ENCODE data around the gene TDRD5. TPM values are rescaled to one million over a fixed set of nuclear protein-coding genes. Genes with fewer than 3 reads are reported as not detected.

The TDRD5 gene
- total RNA-seq, 1 experiment from 2014 or later: 0.25 TPM

GRCh38 chr1:179612361-179612760, 20.7 kb downstream of the TDRD5 start (continued):
- no peak for TF ChIP-seq REST (IDR thresholded peaks at IDR 0.05; ENCODE audit: low read depth)
- TF ChIP-seq CBX3 (IDR thresholded peaks at IDR 0.05; ENCODE audit: low read depth): no peak
- no peak for TF ChIP-seq POLR2AphosphoS5 (IDR thresholded peaks at IDR 0.05; ENCODE audit: low read depth, low read length)

- H3K27me3 ChIP-seq (ENCODE audit: insufficient read depth, low read length): no peaks in the 10 kb centered on the region
- no TSS peak for BruUV-seq (replicated peaks)
- no peaks in the 10 kb centered on the region for H3K79me2 ChIP-seq (ENCODE audit: insufficient read depth, low read length)
- H3K9ac ChIP-seq (ENCODE audit: low read length): no peak overlapping the region
- H3K4me1 ChIP-seq (ENCODE audit: control insufficient read depth in 1 of 2, insufficient read depth in 2 of 2, low read length in 2 of 2): no peaks in the 10 kb centered on the region
- no peaks in the 10 kb centered on the region for H3K9me3 ChIP-seq (ENCODE audit: control insufficient read depth in 1 of 2, insufficient read depth in 1 of 2, low read depth in 1 of 2, low read length in 2 of 2)
- DNase-seq (ENCODE audit: low read depth, low spot score) (no peak), ATAC-seq (no peak)
- H3K9me2 ChIP-seq (ENCODE audit: insufficient read depth): no peaks in the 10 kb centered on the region
- ChIA-PET POLR2A (no interaction called here), CTCF (no interaction called here), RAD21 (ENCODE audit: low non-redundant PET in 1 of 2, low total read pairs in 2 of 2, uncharacterized antibody in 2 of 2, unreplicated experiment in 2 of 2) (no interaction called here)
- H4K20me1 ChIP-seq (ENCODE audit: insufficient read depth): no peaks in the 10 kb centered on the region
- H2AFZ ChIP-seq (ENCODE audit: low read depth, low read length, poor library complexity, severe bottlenecking): no peak overlapping the region
- no peak for TF ChIP-seq FOSL1 (IDR thresholded peaks at IDR 0.05; ENCODE audit: low read depth)
- no peak for TF ChIP-seq ZFX (IDR thresholded peaks at IDR 0.05)
- TF ChIP-seq ELF1 (IDR thresholded peaks at IDR 0.05; ENCODE audit: borderline replicate concordance, low read depth): no peak
- TF ChIP-seq ZNF274 (IDR thresholded peaks at IDR 0.05; ENCODE audit: low read depth, low read length): no peak
- TF ChIP-seq POLR2A (IDR thresholded peaks at IDR 0.05; ENCODE audit: borderline replicate concordance, extremely low read depth, insufficient read depth, insufficient read length): no peak
- no peak for TF ChIP-seq EZH2 (IDR thresholded peaks at IDR 0.05)
- TF ChIP-seq CBX3 (IDR thresholded peaks at IDR 0.05; ENCODE audit: low read depth): no peak
- no peak for TF ChIP-seq JUND (IDR thresholded peaks at IDR 0.05)
- TF ChIP-seq SIN3A (IDR thresholded peaks at IDR 0.05; ENCODE audit: low read depth): no peak
- TF ChIP-seq POLR2AphosphoS5 (IDR thresholded peaks at IDR 0.05; ENCODE audit: low read depth, low read length): no peak
- no peaks in the 10 kb centered on the region for H3K36me3 ChIP-seq (ENCODE audit: control insufficient read depth in 1 of 2, insufficient read depth in 2 of 2, low read length in 2 of 2)
- no peak overlapping the region for H3K27ac ChIP-seq (ENCODE audit: low read depth, low read length)
- no peak overlapping the region for H3K4me3 ChIP-seq (replicated peaks in 1 of 2; ENCODE audit: low read depth in 1 of 2, low read length in 2 of 2)
- intact Hi-C loops (cut with micrococcal nuclease): no loop called here
- H3K4me2 ChIP-seq (ENCODE audit: low read length): no peak overlapping the region
Observed at GRCh38 chr1:179630719-179631118, 39.1 kb downstream of the TDRD5 start.

Data from HCT116 (cell line).